Glutamatergic neuron (in vitro differentiated cells): ENCODE measurements around the gene NOTCH1. TPM values are rescaled to one million over a fixed set of nuclear protein-coding genes. Genes with fewer than 3 reads are reported as not detected.

ENCODE experiments used
- DNase-seq: peaks from one replicate; pipeline ENCODE4 v3.0.0; 2022
- H3K27ac Mint-ChIP-seq: one replicate; pipeline ENCODE4 v1.8.0; 2020; ENCODE audit warnings: mild to moderate bottlenecking, mixed read lengths, inconsistent platforms; ENCODE audit not compliant: unreplicated experiment
- H3K27me3 Mint-ChIP-seq: one replicate; pipeline ENCODE4 v1.8.0; 2020; ENCODE audit warnings: mild to moderate bottlenecking, moderate library complexity, mixed read lengths, inconsistent platforms; ENCODE audit not compliant: unreplicated experiment
- H3K36me3 Mint-ChIP-seq: one replicate; pipeline ENCODE4 v1.8.0; 2020; ENCODE audit warnings: mild to moderate bottlenecking, mixed read lengths, inconsistent platforms; ENCODE audit not compliant: unreplicated experiment
- H3K4me1 Mint-ChIP-seq: one replicate; pipeline ENCODE4 v1.8.0; 2020; ENCODE audit warnings: mild to moderate bottlenecking, low read depth, mixed read lengths, inconsistent platforms; ENCODE audit not compliant: unreplicated experiment
- H3K4me3 Mint-ChIP-seq: one replicate; pipeline ENCODE4 v1.8.0; 2020; ENCODE audit warnings: mild to moderate bottlenecking, mixed read lengths, inconsistent platforms; ENCODE audit not compliant: unreplicated experiment
- H3K9me3 Mint-ChIP-seq: one replicate; pipeline ENCODE4 v1.8.0; 2020; ENCODE audit warnings: mild to moderate bottlenecking, moderate library complexity, mixed read lengths, inconsistent platforms; ENCODE audit not compliant: unreplicated experiment
- CTCF ChIP-seq: fragments of 200-600 bp; sonication (generic); IDR thresholded peaks from one replicate; pipeline ENCODE4 v1.5.0; 2021; ENCODE audit not compliant: partially characterized antibody, unreplicated experiment
- total RNA-seq: library from RNA; stranded (reverse); fragmentation: NEBNext Ultra II Directional; extraction: Animal tissue kit (Norgen Biotek cat#: 25700); gene quantifications from one replicate; pipeline ENCODE4 v1.2.1, GENCODE V29; 2021; ENCODE audit not compliant: unreplicated experiment

Gene NOTCH1
- total RNA-seq, 1 donor from 2014 or later, result 64.2 TPM

DNA sequence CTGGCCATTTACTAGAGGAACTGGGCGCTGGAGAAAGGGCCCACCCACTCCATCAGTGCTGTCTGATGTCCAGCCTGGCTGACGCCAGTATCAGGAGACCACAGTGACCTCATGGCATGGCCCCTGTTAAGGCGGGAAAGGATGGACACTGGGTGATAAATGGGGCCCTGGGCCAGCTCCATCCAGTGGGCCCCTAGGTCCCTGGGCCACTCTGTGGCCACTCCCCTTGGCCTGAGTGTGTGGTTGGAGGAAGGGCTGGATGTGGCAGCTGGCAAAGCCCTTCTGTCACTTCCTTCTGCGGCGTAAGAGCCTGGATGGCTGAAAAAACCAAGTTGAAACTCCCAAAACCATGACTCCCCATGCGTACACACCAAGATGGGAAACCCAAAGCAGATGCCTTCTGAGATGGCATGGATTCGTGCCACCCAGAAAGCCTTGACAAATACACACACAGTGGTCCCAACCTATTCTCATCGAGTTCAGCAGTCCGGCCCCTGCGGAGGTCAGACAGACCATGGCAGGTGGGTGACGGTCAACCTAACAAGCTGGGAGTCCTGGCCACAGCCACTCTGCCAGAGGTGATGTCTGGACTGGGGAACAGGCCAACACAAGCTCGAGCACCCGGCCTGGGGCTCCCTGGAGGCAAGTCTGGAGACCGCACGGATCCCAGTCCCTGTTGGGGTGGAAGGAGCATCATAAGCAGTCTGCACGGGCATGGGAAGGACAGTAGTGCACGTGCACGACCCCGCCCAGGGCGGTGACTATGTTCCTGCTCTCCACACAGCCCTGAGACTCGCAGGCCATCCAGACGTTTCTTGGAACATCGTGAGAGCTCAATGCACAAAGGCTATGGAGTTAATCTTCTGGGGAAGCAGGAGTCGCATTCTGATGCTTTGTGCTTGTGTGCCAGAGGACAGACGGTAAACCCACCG lies 45.2 kb upstream of the NOTCH1 start:
- Mint-ChIP-seq H3K4me1 (peaks cover 12% of the 10 kb centered on the region), H3K4me3 (no peak overlapping the region)
- no peak for TF ChIP-seq CTCF

DNA sequence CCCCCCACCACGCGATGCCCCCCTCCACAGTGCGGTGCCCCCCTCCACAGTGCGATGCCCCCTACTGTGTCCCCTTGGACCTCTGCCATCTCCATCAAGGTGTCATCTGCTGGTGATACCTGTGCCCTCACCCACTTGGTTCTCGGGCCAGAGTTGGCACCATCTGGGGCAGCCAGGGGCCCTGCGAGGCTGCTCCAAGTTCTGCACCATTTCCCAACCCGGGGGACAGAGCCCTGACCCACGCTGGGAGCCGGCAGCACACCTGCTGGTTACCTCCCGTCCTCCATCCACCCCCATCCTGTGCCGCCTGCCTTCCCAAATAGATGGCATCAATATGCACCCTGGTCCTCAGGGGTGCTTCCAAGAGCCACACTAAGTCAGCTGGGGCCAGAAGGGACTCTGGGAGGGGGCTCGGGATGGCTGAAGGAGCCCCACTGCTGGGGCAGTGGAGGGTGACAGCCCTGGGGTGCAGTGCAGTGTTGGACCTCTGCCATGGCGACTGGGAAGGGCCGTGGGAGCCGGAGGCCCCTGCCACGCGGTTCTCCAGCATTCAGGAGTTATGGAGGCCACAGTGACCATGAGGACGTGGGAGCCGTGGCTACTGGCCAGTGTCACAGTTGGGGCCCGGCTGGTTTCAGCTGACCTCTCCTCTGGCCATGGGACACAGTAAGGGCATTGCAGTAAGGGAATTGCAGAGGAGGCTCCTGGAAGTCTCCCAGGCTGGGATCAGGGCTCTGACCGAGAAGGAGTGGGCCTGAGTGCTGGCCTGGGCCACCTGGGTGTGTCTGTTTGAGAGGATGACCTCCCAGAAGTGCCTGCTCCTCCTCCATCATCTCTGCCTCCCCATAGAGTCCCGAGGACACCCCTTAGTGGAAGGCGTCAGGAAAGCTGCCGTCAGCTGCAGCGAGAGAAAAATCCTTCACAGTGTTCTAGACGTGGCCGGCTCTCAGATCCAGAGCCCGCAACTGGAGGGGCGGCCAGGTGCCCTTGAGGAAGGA lies 44.2 kb upstream of the NOTCH1 start:
- Mint-ChIP-seq H3K27ac (no peak overlapping the region), H3K27me3 (peaks cover 9% of the 10 kb centered on the region), H3K4me3 (no peak overlapping the region), H3K4me1 (peaks cover 12% of the 10 kb centered on the region), H3K36me3 (no peaks in the 10 kb centered on the region), H3K9me3 (peaks cover 2% of the 10 kb centered on the region)
- DNase-seq, result no peak
- TF ChIP-seq CTCF, result no peak

More for the DNA sequence above, 45.2 kb upstream of the NOTCH1 start:
- Mint-ChIP-seq H3K36me3 (no peaks in the 10 kb centered on the region), H3K27me3 (peaks cover 9% of the 10 kb centered on the region), H3K9me3 (peaks cover 2% of the 10 kb centered on the region), H3K27ac (peak overlapping the region; percentile 38)
- no peak for DNase-seq

- DNase-seq, result no peak
- peaks cover 12% of the 10 kb centered on the region for H3K4me1 Mint-ChIP-seq
- no peak for TF ChIP-seq CTCF
These were observed 43.0 kb upstream of the NOTCH1 start for GRCh38 chr9:136588663-136589464.

GRCh38 chr9:136587944-136588662 lies 42.3 kb upstream of the NOTCH1 start:
- Mint-ChIP-seq H3K27ac (no peak overlapping the region), H3K9me3 (peaks cover 2% of the 10 kb centered on the region), H3K27me3 (peaks cover 9% of the 10 kb centered on the region), H3K4me1 (peaks cover 12% of the 10 kb centered on the region), H3K36me3 (no peaks in the 10 kb centered on the region), H3K4me3 (no peak overlapping the region)
- no peak for TF ChIP-seq CTCF
- DNase-seq, result peak; percentile 34

More at GRCh38 chr9:136588663-136589464, 43.0 kb upstream of the NOTCH1 start:
- H3K9me3 Mint-ChIP-seq, result peaks cover 2% of the 10 kb centered on the region
- peaks cover 9% of the 10 kb centered on the region for H3K27me3 Mint-ChIP-seq
- H3K27ac Mint-ChIP-seq, result no peak overlapping the region
- H3K36me3 Mint-ChIP-seq, result no peaks in the 10 kb centered on the region
- H3K4me3 Mint-ChIP-seq, result no peak overlapping the region
